Right lobe of liver (tissue), 4 donors: ENCODE results near the gene POTEG.
"Not testable (repeated sequence)": the region's sequence is repeated elsewhere in the genome, so short reads cannot be mapped to it uniquely, and the experiment has no call there.

Source experiments
- POLR2A ChIP-seq: fragments of 450-650 bp; IDR thresholded peaks from one replicate; pipeline ENCODE4 v1.6.1; 2017; ENCODE audit warnings: antibody characterized with exemption, mild to moderate bottlenecking
- TF ChIP-seq, protein P1 (sequence below), 4 donors: fragments of 200-600 bp in 3 of 4; fragments of 450-650 bp in 1 of 4; IDR thresholded peaks; one replicate each; pipeline versions ENCODE4 v1.5.1 to v1.8.0; 2016 to 2022; ENCODE audit warnings: antibody characterized with exemption in 4 of 4, mild to moderate bottlenecking in 2 of 4
- donor health status: DM: no; HTN: no; CAD: no.
- donor health status: DM: no; HTN: no; CAD: no.
- donor health status: DM: no; HTN: yes; CAD: no.

DNA sequence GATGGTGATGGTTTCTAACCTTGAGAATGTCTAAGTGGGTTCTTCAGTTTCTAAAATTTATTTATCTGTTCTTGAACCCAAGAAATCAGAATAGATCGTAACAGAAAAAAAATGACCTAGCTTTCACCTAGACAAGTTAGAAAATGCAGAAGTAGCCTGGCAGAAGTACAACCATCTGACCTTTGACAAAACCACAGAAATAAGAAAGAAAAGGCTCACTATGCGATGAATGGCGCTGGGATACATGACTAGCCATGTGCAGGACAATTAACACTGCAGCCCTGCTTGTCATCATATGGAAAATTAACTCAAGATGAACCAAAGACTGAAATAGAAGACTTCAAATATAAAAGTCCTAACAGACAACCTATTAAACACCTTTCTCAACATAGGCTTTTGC lies 5.7 kb upstream of the POTEG start:
- TF ChIP-seq, protein P1, sequence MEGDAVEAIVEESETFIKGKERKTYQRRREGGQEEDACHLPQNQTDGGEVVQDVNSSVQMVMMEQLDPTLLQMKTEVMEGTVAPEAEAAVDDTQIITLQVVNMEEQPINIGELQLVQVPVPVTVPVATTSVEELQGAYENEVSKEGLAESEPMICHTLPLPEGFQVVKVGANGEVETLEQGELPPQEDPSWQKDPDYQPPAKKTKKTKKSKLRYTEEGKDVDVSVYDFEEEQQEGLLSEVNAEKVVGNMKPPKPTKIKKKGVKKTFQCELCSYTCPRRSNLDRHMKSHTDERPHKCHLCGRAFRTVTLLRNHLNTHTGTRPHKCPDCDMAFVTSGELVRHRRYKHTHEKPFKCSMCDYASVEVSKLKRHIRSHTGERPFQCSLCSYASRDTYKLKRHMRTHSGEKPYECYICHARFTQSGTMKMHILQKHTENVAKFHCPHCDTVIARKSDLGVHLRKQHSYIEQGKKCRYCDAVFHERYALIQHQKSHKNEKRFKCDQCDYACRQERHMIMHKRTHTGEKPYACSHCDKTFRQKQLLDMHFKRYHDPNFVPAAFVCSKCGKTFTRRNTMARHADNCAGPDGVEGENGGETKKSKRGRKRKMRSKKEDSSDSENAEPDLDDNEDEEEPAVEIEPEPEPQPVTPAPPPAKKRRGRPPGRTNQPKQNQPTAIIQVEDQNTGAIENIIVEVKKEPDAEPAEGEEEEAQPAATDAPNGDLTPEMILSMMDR (IDR thresholded peaks at IDR 0.05), result not testable (repeated sequence)
- not testable (repeated sequence) for TF ChIP-seq POLR2A
